OCI-LY7 (cell line): ENCODE measurements around the gene TMEM123.

ENCODE experiments used
- EZH2phosphoT487 ChIP-seq: fragments of 200-600 bp; sonication (generic); IDR thresholded peaks from 2 replicates; pipeline ENCODE4 v1.6.1; 2018; ENCODE audit warnings: low read depth, borderline replicate concordance, mild to moderate bottlenecking, mixed run types, antibody characterized with exemption, low read length, moderate library complexity, mixed read lengths
- TF ChIP-seq, protein P1 (sequence below): fragments of 200-600 bp; sonication (generic); conservative IDR thresholded peaks from 2 replicates; pipeline ENCODE4 v1.5.1; 2014; ENCODE audit warnings: mild to moderate bottlenecking, antibody characterized with exemption, low read length, moderate library complexity, mixed read lengths

DNA sequence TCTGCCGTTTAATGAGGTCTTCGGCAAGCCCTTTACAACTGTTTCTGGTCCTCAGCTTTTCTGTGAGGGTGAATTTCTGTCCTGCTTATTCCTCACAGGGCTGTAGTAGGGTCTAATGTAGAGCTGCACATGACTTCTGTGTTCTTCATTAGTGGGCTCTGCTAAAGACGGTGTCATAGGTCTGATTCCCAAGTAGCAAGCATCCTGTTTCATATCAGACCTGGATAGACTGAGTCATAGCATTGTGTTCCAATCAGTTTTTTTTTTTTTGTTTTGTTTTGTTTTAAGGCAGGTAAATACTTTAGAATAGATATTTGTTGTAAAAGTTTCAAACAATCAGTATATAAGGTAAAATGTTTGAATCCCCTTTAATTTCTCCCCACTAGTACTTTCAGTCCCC, 70.2 kb downstream of the TMEM123 start:
- TF ChIP-seq, protein P1, sequence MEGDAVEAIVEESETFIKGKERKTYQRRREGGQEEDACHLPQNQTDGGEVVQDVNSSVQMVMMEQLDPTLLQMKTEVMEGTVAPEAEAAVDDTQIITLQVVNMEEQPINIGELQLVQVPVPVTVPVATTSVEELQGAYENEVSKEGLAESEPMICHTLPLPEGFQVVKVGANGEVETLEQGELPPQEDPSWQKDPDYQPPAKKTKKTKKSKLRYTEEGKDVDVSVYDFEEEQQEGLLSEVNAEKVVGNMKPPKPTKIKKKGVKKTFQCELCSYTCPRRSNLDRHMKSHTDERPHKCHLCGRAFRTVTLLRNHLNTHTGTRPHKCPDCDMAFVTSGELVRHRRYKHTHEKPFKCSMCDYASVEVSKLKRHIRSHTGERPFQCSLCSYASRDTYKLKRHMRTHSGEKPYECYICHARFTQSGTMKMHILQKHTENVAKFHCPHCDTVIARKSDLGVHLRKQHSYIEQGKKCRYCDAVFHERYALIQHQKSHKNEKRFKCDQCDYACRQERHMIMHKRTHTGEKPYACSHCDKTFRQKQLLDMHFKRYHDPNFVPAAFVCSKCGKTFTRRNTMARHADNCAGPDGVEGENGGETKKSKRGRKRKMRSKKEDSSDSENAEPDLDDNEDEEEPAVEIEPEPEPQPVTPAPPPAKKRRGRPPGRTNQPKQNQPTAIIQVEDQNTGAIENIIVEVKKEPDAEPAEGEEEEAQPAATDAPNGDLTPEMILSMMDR, result no peak
- TF ChIP-seq EZH2phosphoT487, result no peak
